Cerebellar nuclear complex (tissue), 1 donor: Measurements from ENCODE around the gene SLC25A45.

ENCODE experiments used
- DNase-seq, 2 experiments: peaks; one replicate each; lab custom pipeline; 2025; lab: John Stamatoyannopoulos, UW

Gene SLC25A45

DNA sequence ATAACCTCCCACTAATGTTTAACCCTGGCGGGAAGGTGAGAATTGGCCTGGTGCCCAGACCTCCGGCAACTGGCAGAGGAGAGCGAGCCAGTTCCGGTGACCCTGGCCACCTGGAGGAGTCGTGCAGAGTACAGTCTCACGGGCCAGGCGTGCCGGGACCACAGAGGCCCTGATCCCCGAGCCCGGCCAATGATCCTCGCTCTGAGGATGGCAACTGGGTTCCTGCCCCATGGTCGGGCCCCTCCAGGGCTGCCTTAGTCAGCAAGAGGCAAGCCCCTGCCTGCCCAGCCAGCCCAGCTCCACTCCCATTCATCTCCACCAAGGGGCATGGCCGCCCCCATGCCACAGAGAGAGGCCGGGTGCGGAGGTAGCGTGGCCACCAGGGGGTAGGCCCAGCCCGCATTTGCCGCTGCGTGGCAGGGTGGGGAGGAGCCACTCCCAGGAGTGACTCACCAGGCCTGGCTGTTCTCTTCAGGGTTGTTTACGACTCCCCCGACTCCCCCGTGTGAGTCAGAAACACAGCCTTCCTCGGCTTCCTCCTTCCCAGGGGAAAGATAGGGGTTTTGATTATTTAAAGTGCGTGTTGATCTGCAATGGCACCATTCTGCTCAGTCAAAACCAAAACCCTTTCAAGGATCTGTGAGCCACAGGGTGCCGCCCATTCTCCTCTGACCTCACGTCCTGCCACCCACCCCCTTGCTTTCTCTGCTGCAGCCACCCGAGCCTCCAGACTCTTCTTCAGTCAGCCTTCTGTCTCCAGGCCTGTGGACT is at the start of gene SLC25A45:
TSS of gene SLC25A45 (minus strand) at position 614 of the 771 bp plus-strand sequence. CDS start 695 bp downstream, outside the sequence.
- no peak for DNase-seq

GRCh38 chr11:65431451-65432099 is 49.1 kb upstream of the SLC25A45 start:
- DNase-seq: no peak

- no peak for DNase-seq
Observed at GRCh38 chr11:65430406-65431217, 48.2 kb upstream of the SLC25A45 start.

GRCh38 chr11:65429724-65430405 is 47.4 kb upstream of the SLC25A45 start:
- DNase-seq: no peak

DNA sequence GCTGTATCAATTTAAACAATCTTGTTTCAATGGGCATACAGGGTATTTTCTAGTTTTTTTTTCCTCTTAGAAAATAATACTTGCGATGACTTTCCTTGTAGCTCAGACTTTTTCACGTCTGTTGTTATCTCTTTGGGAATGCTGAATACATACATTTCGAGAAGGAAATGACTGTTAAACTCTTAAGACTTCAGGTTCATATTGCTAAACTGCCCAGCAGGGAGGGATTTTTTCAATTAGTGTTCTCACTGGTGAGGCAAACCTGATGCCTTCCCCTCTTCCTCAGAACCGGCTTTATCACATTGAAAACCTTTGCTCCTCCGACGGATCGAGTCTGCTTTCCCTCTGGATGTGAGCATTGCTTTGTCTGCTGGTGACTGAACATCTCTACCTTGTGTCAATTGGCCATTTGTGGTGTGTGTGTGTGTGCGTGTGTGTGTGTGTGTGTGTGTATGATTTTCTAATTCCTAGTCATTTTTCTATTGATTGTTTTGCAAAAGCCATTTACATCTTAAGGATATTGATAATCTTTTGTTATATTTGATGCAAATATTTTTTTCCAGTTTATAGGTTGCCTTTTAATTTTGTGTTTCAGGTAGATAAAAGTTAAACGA is 46.7 kb upstream of the SLC25A45 start:
- DNase-seq: no peak

GRCh38 chr11:65428578-65429067 is 46.2 kb upstream of the SLC25A45 start:
- DNase-seq: no peak

DNA sequence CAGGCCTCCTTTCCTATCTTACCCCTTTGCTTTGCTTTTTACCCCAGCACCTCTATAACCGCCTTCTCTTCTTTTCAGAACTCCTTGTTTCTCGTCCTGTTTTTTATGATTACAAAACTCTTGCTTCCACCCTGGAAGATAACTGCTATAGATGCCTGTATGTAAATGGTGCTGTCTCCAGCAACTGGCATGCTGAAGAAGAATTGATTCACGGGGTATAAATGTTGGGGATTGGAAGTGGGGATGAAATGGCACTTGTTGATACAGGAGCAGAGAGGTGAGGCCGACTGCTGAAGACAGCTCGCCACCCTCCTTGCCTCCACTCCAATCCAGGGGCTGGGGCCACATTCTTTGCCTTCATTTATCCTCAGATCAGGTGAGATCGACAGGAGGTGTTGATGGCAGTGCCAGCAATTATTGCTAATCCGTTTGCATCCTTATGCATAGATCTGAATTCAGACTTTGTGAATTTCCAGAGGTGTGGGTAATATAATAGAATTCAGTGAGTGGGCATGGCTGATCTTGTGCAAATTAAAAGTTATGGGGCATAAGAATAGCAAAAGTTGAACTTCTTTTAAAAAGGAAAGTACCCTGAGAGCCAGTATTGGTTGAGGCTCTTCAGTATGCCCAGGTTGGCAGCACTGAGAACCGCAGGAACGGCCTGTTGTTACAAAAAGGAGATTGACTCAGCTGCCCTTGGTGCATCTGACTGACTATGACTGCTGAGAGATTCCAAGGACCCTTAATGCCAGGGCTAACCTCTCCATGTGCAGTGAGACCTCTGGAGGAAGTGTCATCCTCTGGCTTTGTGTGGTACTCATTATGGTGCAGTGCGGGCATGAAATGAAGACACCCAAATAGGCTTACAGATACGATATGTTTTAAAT is 45.5 kb upstream of the SLC25A45 start:
- DNase-seq: no peak

- peak in 1 of 2 experiments; percentile 58 for DNase-seq
Observed at GRCh38 chr11:65426839-65427690, 44.6 kb upstream of the SLC25A45 start.

- no peak for DNase-seq
Observed at GRCh38 chr11:65425971-65426838, 43.8 kb upstream of the SLC25A45 start.

DNA sequence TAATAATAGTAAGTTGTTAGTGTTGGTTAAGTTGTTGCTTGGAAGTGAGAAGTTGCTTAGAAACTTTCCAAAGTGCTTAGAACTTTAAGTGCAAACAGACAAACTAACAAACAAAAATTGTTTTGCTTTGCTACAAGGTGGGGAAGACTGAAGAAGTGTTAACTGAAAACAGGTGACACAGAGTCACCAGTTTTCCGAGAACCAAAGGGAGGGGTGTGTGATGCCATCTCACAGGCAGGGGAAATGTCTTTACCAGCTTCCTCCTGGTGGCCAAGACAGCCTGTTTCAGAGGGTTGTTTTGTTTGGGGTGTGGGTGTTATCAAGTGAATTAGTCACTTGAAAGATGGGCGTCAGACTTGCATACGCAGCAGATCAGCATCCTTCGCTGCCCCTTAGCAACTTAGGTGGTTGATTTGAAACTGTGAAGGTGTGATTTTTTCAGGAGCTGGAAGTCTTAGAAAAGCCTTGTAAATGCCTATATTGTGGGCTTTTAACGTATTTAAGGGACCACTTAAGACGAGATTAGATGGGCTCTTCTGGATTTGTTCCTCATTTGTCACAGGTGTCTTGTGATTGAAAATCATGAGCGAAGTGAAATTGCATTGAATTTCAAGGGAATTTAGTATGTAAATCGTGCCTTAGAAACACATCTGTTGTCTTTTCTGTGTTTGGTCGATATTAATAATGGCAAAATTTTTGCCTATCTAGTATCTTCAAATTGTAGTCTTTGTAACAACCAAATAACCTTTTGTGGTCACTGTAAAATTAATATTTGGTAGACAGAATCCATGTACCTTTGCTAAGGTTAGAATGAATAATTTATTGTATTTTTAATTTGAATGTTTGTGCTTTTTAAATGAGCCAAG is 42.9 kb upstream of the SLC25A45 start:
- DNase-seq: no peak

- no peak for DNase-seq
Observed at GRCh38 chr11:65424205-65425104, 42.0 kb upstream of the SLC25A45 start.

DNA sequence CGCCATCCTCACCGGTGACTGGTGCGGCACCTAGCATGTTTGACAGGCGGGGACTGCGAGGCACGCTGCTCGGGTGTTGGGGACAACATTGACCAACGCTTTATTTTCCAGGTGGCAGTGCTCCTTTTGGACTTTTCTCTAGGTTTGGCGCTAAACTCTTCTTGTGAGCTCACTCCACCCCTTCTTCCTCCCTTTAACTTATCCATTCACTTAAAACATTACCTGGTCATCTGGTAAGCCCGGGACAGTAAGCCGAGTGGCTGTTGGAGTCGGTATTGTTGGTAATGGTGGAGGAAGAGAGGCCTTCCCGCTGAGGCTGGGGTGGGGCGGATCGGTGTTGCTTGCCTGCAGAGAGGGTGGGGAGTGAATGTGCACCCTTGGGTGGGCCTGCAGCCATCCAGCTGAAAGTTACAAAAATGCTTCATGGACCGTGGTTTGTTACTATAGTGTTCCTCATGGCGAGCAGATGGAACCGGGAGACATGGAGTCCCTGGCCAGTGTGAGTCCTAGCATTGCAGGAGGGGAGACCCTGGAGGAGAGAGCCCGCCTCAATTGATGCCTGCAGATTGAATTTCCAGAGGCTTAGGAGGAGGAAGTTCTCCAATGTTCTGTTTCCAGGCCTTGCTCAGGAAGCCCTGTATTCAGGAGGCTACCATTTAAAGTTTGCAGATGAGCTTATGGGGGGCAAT is 41.2 kb upstream of the SLC25A45 start:
- DNase-seq: no peak

DNA sequence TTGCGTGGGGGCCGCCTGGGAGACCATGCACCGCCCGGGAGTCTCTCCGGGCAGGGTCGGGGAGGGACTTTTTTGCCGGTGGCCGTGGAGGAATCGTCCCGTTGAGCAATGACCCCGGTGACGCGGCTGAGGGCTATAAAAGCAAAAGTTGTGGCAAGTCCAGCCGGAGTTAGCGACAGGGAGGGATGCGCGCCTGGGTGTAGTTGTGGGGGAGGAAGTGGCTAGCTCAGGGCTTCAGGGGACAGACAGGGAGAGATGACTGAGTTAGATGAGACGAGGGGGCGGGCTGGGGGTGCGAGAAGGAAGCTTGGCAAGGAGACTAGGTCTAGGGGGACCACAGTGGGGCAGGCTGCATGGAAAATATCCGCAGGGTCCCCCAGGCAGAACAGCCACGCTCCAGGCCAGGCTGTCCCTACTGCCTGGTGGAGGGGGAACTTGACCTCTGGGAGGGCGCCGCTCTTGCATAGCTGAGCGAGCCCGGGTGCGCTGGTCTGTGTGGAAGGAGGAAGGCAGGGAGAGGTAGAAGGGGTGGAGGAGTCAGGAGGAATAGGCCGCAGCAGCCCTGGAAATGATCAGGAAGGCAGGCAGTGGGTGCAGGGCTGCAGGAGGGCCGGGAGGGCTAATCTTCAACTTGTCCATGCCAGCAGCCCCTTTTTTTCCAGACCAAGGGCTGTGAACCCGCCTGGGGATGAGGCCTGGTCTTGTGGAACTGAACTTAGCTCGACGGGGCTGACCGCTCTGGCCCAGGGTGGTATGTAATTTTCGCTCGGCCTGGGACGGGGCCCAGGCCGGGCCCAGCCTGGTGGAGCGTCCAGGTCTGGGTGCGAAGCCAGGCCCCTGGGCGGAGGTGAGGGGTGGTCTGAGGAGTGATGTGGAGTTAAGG is 40.4 kb upstream of the SLC25A45 start, which contains the start of gene NEAT1:
TSS of gene NEAT1 (plus strand) at position 166 of the 883 bp plus-strand sequence.
- DNase-seq: no peak

DNA sequence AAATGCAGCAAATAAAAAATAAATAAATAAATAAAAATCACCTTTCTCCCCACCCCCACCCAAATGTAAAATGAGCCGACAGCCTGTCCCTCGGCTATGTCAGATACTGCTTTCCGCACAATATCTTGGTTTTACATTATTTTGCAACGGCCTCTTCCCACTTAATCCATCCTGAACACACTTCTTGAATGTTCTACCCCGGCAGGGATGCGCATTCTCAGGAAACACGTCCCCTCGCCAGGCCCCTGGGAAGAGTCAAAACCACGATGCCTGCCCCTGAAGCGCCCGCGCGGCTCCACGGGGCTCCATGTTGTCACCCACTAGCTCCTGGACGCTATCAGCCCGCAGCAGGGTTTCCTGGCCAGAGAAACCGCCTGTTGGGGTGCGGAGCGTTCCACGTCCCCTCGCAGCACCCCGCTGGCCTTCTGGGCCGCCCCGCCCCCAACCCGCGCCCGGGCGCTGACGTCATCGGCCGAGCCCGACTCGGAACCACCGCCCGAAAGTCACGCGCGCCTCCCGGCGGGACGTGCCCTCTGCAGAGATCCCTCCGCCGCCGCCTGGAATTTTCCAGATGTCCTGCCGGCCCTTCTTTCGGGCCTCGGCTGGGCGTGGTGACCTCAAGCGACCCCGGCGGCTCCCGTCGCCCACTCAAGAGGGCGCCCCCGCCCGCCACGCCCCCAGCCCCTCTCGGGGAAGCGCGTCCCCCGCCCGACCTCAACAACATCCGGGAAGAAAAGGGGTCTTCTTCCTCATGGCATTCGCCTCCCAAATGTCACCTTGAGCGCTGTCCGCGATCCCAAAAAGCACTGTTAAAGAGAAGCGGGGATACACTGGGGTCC is 39.6 kb upstream of the SLC25A45 start:
- DNase-seq: peak in 1 of 2 experiments; percentile 62
